Endothelial cell of umbilical vein (primary cell): Measurements from ENCODE around the gene RAI1. TPM values are rescaled to one million over a fixed set of nuclear protein-coding genes. Genes with fewer than 3 reads are reported as not detected.

Experiments used
- BruUV-seq: library from RNA; stranded (reverse); fragments of 400-500 nt; replicated peaks from 2 replicates; lab custom pipeline; 2021; lab: Mats Ljungman, UMichigan
- CTCF ChIA-PET: fragments of 300-600, 350-600 bp; sonication (Branson Sonifier 250); formaldehyde crosslinking; loops from one replicate; lab custom pipeline; 2021; ENCODE audit warnings: antibody characterized with exemption, inconsistent platforms; lab: Charles Lee
- POLR2A ChIA-PET: fragments of 300-600, 350-600 bp; sonication (Branson Sonifier 250); formaldehyde crosslinking; loops from one replicate; lab custom pipeline; 2021; ENCODE audit warnings: antibody characterized with exemption, inconsistent platforms; lab: Charles Lee
- DNase-seq: peaks from one replicate; pipeline ENCODE4 v3.0.0-alpha.2; 2011; ENCODE audit warnings: low read depth, low spot score
- FAIRE-seq: peaks from 2 replicates; lab custom pipeline; 2011; peaks lifted over from hg19 to GRCh38; lab: Jason Lieb, UNC
- H2AFZ ChIP-seq: 2 replicates; pipeline ENCODE4 v1.6.0; 2012; ENCODE audit warnings: low read depth, low read length, control low read depth, inconsistent platforms
- H3K27ac ChIP-seq: 2 replicates; pipeline ENCODE4 v1.5.1; 2011; ENCODE audit warnings: low read depth, mild to moderate bottlenecking, control low read depth, low read length, moderate library complexity; ENCODE audit not compliant: insufficient read depth
- H3K27me3 ChIP-seq, 2 experiments: 2 replicates each; pipeline versions ENCODE4 v1.6.0 to v1.6.1; 2011; ENCODE audit warnings: low read length in 2 of 2, mixed read lengths in 1 of 2; ENCODE audit not compliant: control insufficient read depth in 2 of 2, insufficient read depth in 2 of 2
- H3K36me3 ChIP-seq, 2 experiments: 2 replicates in 1 of 2; 3 replicates in 1 of 2; pipeline ENCODE4 v1.5.1; 2011; ENCODE audit warnings: low read length in 2 of 2, mild to moderate bottlenecking in 1 of 2, moderate library complexity in 1 of 2; ENCODE audit not compliant: control insufficient read depth in 2 of 2, insufficient read depth in 2 of 2; ENCODE audit errors: extremely low read depth in 1 of 2
- H3K4me1 ChIP-seq: 3 replicates; pipeline ENCODE4 v1.5.1; 2011; ENCODE audit warnings: mild to moderate bottlenecking, low read length; ENCODE audit not compliant: control insufficient read depth, insufficient read depth; ENCODE audit errors: extremely low read depth
- H3K4me2 ChIP-seq: 2 replicates; pipeline ENCODE4 v1.6.1; 2011; ENCODE audit warnings: low read length, control low read depth, mixed read lengths; ENCODE audit not compliant: insufficient read depth
- H3K4me3 ChIP-seq, 3 experiments: fragments of 200-600 bp in 1 of 3; sonication (generic), shearing (Covaris generic) in 1 of 3; replicated peaks in 1 of 3; 2 replicates each; pipeline ENCODE4 v1.5.1; 2011 to 2016; ENCODE audit warnings: control low read depth in 3 of 3, low read length in 3 of 3, mild to moderate bottlenecking in 2 of 3, inconsistent platforms in 1 of 3, low read depth in 1 of 3, moderate library complexity in 1 of 3; ENCODE audit not compliant: insufficient read depth in 1 of 3
- H3K79me2 ChIP-seq: 2 replicates; pipeline ENCODE4 v1.6.0; 2012; ENCODE audit warnings: low read length, inconsistent platforms; ENCODE audit not compliant: control insufficient read depth, insufficient read depth
- H3K9ac ChIP-seq: replicated peaks from 2 replicates; pipeline ENCODE3; 2011; ENCODE audit warnings: low read length, control low read depth; ENCODE audit not compliant: insufficient read depth; ENCODE audit errors: extremely low read depth
- H3K9me1 ChIP-seq: replicated peaks from 3 replicates; pipeline ENCODE4 v1.6.0; 2011; ENCODE audit warnings: mild to moderate bottlenecking, low read length; ENCODE audit not compliant: control insufficient read depth, insufficient read depth; ENCODE audit errors: extremely low read depth
- H3K9me3 ChIP-seq: replicated peaks from 2 replicates; pipeline ENCODE4 v1.5.1; 2012; ENCODE audit warnings: low read length, inconsistent platforms; ENCODE audit not compliant: control insufficient read depth, insufficient read depth
- H4K20me1 ChIP-seq: replicated peaks from 2 replicates; pipeline ENCODE3; 2011; ENCODE audit warnings: mild to moderate bottlenecking, low read length; ENCODE audit not compliant: control insufficient read depth, insufficient read depth; ENCODE audit errors: extremely low read depth
- EZH2 ChIP-seq: IDR thresholded peaks from 2 replicates; pipeline ENCODE4 v1.6.1; 2012; ENCODE audit warnings: borderline replicate concordance, low read depth, mild to moderate bottlenecking, moderate library complexity, low read length, inconsistent platforms; ENCODE audit not compliant: severe bottlenecking
- FOS ChIP-seq: IDR thresholded peaks from 2 replicates; pipeline ENCODE4 v1.6.1; 2011; ENCODE audit warnings: mild to moderate bottlenecking, low read length, moderate library complexity, borderline replicate concordance; ENCODE audit not compliant: insufficient read depth
- GATA2 ChIP-seq: IDR thresholded peaks from 2 replicates; pipeline ENCODE4 v1.7.0; 2011; ENCODE audit warnings: low read depth, mild to moderate bottlenecking, moderate library complexity, mixed read lengths, low read length; ENCODE audit not compliant: insufficient read length, insufficient read depth
- JUN ChIP-seq: IDR thresholded peaks from 2 replicates; pipeline ENCODE4 v1.6.1; 2011; ENCODE audit warnings: borderline replicate concordance, low read depth; ENCODE audit not compliant: insufficient read length, insufficient read depth
- MYC ChIP-seq: IDR thresholded peaks from one replicate; pipeline ENCODE4 v1.6.1; 2011; ENCODE audit warnings: mild to moderate bottlenecking, low read depth, low read length
- POLR2A ChIP-seq: IDR thresholded peaks from 2 replicates; pipeline ENCODE4 v1.6.1; 2012; ENCODE audit warnings: low read depth, mild to moderate bottlenecking, control low read depth, low read length
- POLR2AphosphoS5 ChIP-seq: IDR thresholded peaks from 2 replicates; pipeline ENCODE4 v1.6.1; 2012; ENCODE audit warnings: low read depth, mild to moderate bottlenecking, control low read depth, low read length, moderate library complexity; ENCODE audit not compliant: insufficient read depth
- dilution Hi-C: fragments of 300-500 bp; cut with MboI; formaldehyde crosslinking; loops from one replicate; pipeline ENCODE4 v1.15.0; 2019; ENCODE audit warnings: low sequenced_read_pairs; ENCODE audit not compliant: extremely low pct_ligation_motif_present
- intact Hi-C: fragments of 100-400 bp; cut with micrococcal nuclease; formaldehyde crosslinking; loops from one replicate; pipeline ENCODE4 v1.10.0; 2022
- polyA plus RNA-seq, 4 experiments: library from polyadenylated mRNA; depleted of rRNA in 3 of 4; stranded (reverse) in 3 of 4; unstranded in 1 of 4; fragments of >200 nt; gene quantifications; 2 replicates each; pipeline versions ENCODE4 v1.2.1 to v1.2.3, GENCODE V29; 2011 to 2012; ENCODE audit warnings: missing spikeins in 1 of 4
- total RNA-seq: library from RNA; stranded (reverse); gene quantifications from 2 replicates; pipeline ENCODE4 v1.2.3, GENCODE V29; 2021
- TF ChIP-seq, protein P1 (sequence below): IDR thresholded peaks from 2 replicates; pipeline ENCODE4 v1.6.1; 2011; ENCODE audit not compliant: insufficient read depth, insufficient read length
- TF ChIP-seq, protein P2 (sequence below), 2 donors: IDR thresholded peaks; 1 replicate in 1 of 2; 2 replicates in 1 of 2; pipeline ENCODE4 v1.5.1; 2011; ENCODE audit warnings: low read length in 2 of 2, mild to moderate bottlenecking in 2 of 2, moderate library complexity in 2 of 2, control low read depth in 1 of 2, inconsistent platforms in 1 of 2, low read depth in 1 of 2; ENCODE audit not compliant: insufficient read depth in 1 of 2; ENCODE audit errors: extremely low read depth in 1 of 2

The RAI1 gene
- total and polyA plus RNA-seq, 2 donors (not counting 3 experiments of a cell fraction or from before 2014, with no cell fraction given): 7.8 to 43.3 TPM

DNA sequence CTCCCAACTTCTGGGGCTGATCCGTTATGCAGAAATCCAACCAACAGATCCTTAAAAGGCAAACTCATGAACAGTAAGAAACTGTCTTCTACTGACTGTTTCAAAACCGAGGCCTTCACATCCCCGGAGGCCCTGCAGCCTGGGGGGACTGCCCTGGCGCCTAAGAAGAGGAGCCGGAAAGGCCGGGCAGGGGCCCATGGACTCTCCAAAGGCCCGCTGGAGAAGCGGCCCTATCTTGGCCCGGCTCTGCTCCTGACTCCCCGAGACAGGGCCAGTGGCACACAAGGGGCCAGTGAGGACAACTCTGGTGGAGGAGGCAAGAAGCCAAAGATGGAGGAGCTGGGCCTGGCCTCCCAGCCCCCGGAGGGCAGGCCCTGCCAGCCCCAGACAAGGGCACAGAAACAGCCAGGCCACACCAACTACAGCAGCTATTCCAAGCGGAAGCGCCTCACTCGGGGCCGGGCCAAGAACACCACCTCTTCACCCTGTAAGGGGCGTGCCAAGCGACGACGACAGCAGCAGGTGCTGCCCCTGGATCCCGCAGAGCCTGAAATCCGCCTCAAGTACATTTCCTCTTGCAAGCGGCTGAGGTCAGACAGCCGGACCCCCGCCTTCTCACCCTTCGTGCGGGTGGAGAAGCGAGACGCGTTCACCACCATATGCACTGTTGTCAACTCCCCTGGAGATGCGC lies 116.0 kb downstream of the RAI1 start:
- intact Hi-C loops (no loop called here), dilution Hi-C loops (no loop called here)
- Histone ChIP-seq H3K4me3 (no peak overlapping the region), H3K27me3 (no peaks in the 10 kb centered on the region), H3K36me3 (peaks cover 7 to 57% of the 10 kb centered on the region in 2 experiments), H3K9me1 (no peaks in the 10 kb centered on the region), H3K4me1 (no peaks in the 10 kb centered on the region), H3K4me2 (no peak overlapping the region), H3K27ac (no peak overlapping the region), H3K9me3 (no peaks in the 10 kb centered on the region), H3K79me2 (no peaks in the 10 kb centered on the region), H4K20me1 (no peaks in the 10 kb centered on the region), H2AFZ (no peak overlapping the region), H3K9ac (no peak overlapping the region)
- no peak for FAIRE-seq
- TSS peak; percentile 2 for BruUV-seq
- POLR2A ChIA-PET: no interaction called here
- CTCF ChIA-PET: no interaction called here
- no peak for TF ChIP-seq FOS
- TF ChIP-seq POLR2A: no peak
- TF ChIP-seq, protein P1, sequence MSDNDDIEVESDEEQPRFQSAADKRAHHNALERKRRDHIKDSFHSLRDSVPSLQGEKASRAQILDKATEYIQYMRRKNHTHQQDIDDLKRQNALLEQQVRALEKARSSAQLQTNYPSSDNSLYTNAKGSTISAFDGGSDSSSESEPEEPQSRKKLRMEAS: no peak
- no peak for TF ChIP-seq JUN
- TF ChIP-seq GATA2: no peak
- TF ChIP-seq EZH2: no peak
- TF ChIP-seq, protein P2, sequence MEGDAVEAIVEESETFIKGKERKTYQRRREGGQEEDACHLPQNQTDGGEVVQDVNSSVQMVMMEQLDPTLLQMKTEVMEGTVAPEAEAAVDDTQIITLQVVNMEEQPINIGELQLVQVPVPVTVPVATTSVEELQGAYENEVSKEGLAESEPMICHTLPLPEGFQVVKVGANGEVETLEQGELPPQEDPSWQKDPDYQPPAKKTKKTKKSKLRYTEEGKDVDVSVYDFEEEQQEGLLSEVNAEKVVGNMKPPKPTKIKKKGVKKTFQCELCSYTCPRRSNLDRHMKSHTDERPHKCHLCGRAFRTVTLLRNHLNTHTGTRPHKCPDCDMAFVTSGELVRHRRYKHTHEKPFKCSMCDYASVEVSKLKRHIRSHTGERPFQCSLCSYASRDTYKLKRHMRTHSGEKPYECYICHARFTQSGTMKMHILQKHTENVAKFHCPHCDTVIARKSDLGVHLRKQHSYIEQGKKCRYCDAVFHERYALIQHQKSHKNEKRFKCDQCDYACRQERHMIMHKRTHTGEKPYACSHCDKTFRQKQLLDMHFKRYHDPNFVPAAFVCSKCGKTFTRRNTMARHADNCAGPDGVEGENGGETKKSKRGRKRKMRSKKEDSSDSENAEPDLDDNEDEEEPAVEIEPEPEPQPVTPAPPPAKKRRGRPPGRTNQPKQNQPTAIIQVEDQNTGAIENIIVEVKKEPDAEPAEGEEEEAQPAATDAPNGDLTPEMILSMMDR (IDR thresholded peaks at IDR 0.05; ENCODE audit: extremely low read depth in 1 of 2, insufficient read depth in 1 of 2, low read depth in 1 of 2, low read length in 2 of 2): no peak
- TF ChIP-seq MYC: no peak
- no peak for TF ChIP-seq POLR2AphosphoS5
- DNase-seq: no peak
